Mucosa of rectum (tissue), 2 donors: ENCODE data around the gene DLD.
"Not testable (repeated sequence)": the region's sequence is repeated elsewhere in the genome, so short reads cannot be mapped to it uniquely, and the experiment has no call there.

Experiments
- H3K27ac ChIP-seq, 2 donors: one replicate each; pipeline ENCODE4 v1.7.0; 2013; ENCODE audit warnings: inconsistent platforms in 2 of 2, low read depth in 2 of 2, low read length in 2 of 2
- H3K27me3 ChIP-seq, 2 donors: one replicate each; pipeline ENCODE4 v1.7.0; 2013; ENCODE audit warnings: low read length in 2 of 2; ENCODE audit not compliant: control insufficient read depth in 2 of 2, insufficient read depth in 2 of 2
- H3K36me3 ChIP-seq, 2 donors: one replicate each; pipeline ENCODE4 v1.7.0; 2013; ENCODE audit warnings: low read length in 2 of 2; ENCODE audit not compliant: control insufficient read depth in 2 of 2, insufficient read depth in 2 of 2
- H3K4me1 ChIP-seq, 2 donors: one replicate each; pipeline ENCODE4 v1.7.0; 2013; ENCODE audit warnings: low read length in 2 of 2, mild to moderate bottlenecking in 1 of 2; ENCODE audit not compliant: control insufficient read depth in 2 of 2, insufficient read depth in 2 of 2
- H3K4me3 ChIP-seq, 2 donors: one replicate each; pipeline ENCODE4 v1.7.0; 2013; ENCODE audit warnings: low read length in 2 of 2
- H3K9ac ChIP-seq, 2 donors: one replicate each; pipeline ENCODE4 v1.7.0; 2013; ENCODE audit warnings: low read length in 2 of 2, low read depth in 1 of 2, mild to moderate bottlenecking in 1 of 2
- H3K9me3 ChIP-seq, 2 donors: one replicate each; pipeline ENCODE4 v1.7.0; 2013; ENCODE audit warnings: low read length in 2 of 2; ENCODE audit not compliant: control insufficient read depth in 2 of 2
- donor health status: healthy.
- donor health status: Normal muscosa, but diverticular disease.

Gene DLD, protein sequence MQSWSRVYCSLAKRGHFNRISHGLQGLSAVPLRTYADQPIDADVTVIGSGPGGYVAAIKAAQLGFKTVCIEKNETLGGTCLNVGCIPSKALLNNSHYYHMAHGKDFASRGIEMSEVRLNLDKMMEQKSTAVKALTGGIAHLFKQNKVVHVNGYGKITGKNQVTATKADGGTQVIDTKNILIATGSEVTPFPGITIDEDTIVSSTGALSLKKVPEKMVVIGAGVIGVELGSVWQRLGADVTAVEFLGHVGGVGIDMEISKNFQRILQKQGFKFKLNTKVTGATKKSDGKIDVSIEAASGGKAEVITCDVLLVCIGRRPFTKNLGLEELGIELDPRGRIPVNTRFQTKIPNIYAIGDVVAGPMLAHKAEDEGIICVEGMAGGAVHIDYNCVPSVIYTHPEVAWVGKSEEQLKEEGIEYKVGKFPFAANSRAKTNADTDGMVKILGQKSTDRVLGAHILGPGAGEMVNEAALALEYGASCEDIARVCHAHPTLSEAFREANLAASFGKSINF

DNA sequence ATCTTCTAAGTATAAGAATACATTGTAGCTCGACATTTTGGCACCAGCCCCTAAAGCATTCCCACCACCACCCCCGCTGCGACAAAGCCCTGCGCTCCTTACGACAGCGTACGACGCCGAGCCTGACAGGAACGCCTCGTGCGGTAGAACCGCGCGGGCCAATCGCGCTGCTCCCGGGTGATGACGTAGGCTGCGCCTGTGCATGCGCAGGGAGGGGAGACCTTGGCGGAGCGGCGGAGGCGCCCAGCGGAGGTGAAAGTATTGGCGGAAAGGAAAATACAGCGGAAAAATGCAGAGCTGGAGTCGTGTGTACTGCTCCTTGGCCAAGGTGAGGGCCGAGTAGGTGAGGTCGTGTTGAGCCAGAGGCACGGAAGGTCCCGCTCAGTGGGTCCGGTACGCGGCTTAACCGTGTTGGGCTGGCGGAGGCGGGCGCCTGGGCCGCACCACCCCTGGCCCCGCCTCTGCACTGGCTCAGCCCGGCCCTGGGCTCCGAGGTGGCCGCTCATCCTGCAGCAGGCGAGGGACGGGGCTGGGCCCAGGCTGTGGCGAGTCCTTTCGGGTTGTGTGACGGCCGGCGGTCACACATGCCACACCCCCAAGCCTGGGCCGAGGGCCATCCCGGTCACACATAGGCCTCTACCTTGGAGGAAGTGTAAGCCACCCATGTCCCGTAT lies at the start of gene DLD:
Gene DLD (plus strand): TSS at position 222 of the 674 bp plus-strand sequence. CDS start 68 bp downstream, at position 290.
- Histone ChIP-seq H3K27me3 (no peaks in the 10 kb centered on the region), H3K4me1 (peaks cover 13 to 18% of the 10 kb centered on the region in 2 donors), H3K9me3 (no peaks in the 10 kb centered on the region), H3K27ac (peak within 1 kb of the TSS; percentile 97 to 98), H3K9ac (peak within 1 kb of the TSS; percentile 98 to 99), H3K4me3 (peak within 1 kb of the TSS; percentile 93 to 96), H3K36me3 (peaks cover 26 to 30% of the 10 kb centered on the region in 2 donors)

DNA sequence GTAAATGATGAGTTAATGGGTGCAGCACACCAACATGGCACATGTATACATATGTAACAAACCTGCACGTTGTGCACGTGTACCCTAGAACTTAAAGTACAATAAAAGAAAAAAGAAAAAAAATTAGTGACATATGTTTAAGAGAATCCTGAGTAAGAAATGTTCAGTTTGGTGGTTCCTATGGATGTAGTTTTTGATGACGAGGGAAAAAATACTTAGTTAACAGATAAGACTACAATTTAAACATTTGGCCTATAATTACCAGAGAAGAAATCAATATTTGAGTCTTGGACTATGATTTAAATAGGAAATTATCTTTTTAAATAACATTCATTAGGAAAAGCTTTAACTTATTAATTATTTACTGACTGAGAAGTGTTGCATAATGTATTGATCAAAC lies 48.8 kb upstream of the DLD start:
- Histone ChIP-seq H3K4me3 (no peak overlapping the region), H3K4me1 (peaks cover 4 to 8% of the 10 kb centered on the region in 2 donors), H3K9ac (no peak overlapping the region), H3K27me3 (no peaks in the 10 kb centered on the region), H3K27ac (no peak overlapping the region), H3K9me3 (no peaks in the 10 kb centered on the region), H3K36me3 (no peaks in the 10 kb centered on the region)

DNA sequence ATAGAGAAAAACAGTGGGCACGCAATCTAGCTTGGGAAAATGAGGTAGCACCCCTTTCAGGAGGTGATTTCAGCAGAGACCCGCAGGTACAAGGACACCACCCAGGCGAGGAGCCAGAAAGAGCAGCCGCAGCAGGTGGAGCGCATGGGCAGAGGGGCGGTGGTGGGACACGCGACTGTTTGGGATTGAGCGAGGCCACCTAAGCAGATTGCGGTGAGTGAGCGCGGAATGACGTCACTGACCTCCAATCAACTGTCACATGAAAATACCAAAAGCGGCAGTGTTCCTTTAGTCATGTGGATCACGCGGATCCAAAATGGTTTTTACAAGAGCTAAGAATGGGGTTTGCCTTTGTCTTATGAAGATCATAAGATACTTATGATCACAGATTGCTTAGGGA lies 47.8 kb upstream of the DLD start:
- H3K9ac ChIP-seq, result peak overlapping the region in 1 of 2 donors; percentile 52
- H3K27ac ChIP-seq, result peak overlapping the region; percentile 9 to 61
- H3K9me3 ChIP-seq, result no peaks in the 10 kb centered on the region
- H3K4me1 ChIP-seq, result peaks cover 4 to 8% of the 10 kb centered on the region in 2 donors
- H3K36me3 ChIP-seq, result no peaks in the 10 kb centered on the region
- no peaks in the 10 kb centered on the region for H3K27me3 ChIP-seq
- H3K4me3 ChIP-seq, result peak overlapping the region; percentile 31 to 44

DNA sequence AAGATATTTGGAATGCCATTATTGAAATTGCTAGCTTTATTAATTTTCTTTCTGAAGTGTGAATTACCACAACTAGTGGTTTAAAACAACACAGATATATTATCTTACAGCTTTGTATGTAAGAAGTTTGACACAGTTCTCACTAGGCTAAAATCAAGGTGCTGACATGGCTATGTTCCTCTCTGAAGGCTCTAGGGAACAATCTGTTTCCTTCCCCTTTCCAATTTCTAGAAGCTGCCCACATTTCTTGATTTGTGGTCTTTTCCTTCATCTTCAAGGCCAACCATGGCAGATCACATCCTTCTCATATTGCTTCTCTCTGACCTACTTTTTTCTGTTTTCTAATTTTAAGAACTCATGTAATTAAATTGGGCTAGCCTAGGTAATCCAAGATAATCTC lies 44.7 kb upstream of the DLD start:
- no peak overlapping the region for H3K27ac ChIP-seq

DNA sequence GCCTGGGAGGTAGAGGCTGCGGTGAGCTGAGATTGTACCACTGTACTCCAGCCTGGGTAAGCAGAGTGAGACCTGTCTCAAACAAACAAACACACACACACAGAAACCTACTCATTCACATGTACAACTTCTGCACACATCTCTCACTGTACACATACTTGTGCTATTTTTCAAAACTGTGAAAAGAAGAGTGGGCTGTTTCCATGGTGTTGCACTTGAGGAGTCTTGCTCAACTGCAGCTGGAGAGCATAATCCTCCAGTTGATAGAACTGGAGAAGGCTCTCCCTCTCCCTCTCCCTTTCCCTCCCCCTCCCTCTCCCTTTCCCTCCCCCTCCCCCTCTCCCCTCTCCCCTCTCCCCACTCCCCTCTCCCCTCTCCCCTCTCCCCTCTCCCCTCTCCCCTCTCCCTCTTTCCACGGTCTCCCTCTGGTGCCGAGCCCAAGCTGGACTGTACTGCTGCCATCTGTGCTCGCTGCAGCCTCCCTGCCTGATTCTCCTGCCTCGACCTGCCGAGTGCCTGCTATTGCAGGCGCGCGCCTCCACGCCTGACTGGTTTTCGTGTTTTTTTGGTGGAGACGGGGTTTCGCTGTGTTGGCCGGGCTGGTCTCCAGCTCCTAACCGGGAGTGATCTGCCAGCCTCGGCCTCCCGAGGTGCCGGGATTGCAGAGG lies 43.7 kb upstream of the DLD start:
- H3K9ac ChIP-seq, result no peak overlapping the region
- no peaks in the 10 kb centered on the region for H3K9me3 ChIP-seq
- H3K27ac ChIP-seq, result no peak overlapping the region
- no peaks in the 10 kb centered on the region for H3K36me3 ChIP-seq
- H3K4me3 ChIP-seq, result no peak overlapping the region
- peaks cover 13 to 14% of the 10 kb centered on the region in 2 donors for H3K4me1 ChIP-seq
- no peaks in the 10 kb centered on the region for H3K27me3 ChIP-seq

More for the DNA sequence above, 44.7 kb upstream of the DLD start:
- no peaks in the 10 kb centered on the region for H3K9me3 ChIP-seq
- H3K27me3 ChIP-seq, result no peaks in the 10 kb centered on the region
- H3K9ac ChIP-seq, result no peak overlapping the region
- peaks cover 13 to 14% of the 10 kb centered on the region in 2 donors for H3K4me1 ChIP-seq
- no peaks in the 10 kb centered on the region for H3K36me3 ChIP-seq
- H3K4me3 ChIP-seq, result no peak overlapping the region

DNA sequence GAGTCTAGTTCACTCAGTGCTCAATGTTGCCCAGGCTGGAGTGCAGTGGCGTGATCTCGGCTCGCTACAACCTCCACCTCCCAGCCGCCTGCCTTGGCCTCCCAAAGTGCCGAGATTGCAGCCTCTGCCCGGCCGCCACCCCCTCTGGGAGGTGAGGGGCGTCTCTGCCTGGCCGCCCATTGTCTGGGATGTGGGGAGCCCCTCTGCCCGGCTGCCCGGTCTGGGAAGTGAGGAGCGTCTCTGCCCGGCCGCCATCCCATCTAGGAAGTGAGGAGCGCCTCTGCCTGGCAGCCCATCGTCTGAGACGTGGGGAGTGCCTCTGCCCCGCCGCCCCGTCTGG lies 43.2 kb upstream of the DLD start:
- not testable (repeated sequence) for H3K4me3 ChIP-seq, H3K36me3 ChIP-seq, H3K9ac ChIP-seq, H3K9me3 ChIP-seq, H3K27ac ChIP-seq, H3K27me3 ChIP-seq
- peaks cover 13 to 14% of the 10 kb centered on the region in 2 donors for H3K4me1 ChIP-seq

DNA sequence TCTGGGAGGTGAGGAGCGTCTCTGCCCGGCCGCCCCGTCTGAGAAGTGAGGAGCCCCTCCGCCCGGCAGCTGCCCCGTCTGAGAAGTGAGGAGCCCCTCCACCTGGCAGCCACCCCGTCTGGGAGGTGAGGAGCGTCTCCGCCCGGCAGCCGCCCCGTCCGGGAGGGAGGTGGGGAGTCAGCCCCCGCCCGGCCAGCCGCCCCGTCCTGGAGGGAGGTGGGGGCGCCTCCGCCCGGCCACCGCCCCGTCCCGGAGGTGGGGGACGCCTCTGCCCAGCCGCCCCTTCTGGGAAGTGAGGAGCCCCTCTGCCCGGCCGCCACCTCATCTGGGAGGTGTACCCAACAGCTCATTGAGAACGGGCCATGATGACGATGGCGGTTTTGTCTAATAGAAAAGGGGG lies 42.8 kb upstream of the DLD start:
- not testable (repeated sequence) for H3K36me3 ChIP-seq, H3K4me3 ChIP-seq, H3K27ac ChIP-seq, H3K27me3 ChIP-seq, H3K9ac ChIP-seq, H3K9me3 ChIP-seq
- H3K4me1 ChIP-seq, result peaks cover 10 to 12% of the 10 kb centered on the region in 2 donors

DNA sequence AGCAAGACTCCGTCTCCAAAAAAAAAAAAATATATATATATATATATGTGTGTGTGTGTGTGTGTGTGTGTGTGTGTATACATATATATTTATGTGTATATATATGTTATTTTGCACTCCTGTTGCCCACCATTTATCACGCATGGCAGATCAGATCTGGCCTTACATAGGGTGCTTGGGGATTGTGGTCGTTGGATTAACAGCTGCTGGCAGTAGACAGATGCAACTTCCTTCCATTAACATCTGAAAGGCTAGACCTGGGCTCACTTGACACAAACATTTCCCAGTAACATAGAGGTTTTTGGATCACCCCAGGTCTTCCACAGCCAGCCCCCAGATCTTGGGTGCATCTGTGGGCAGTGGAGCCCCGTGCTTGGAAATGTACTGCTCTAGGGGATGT lies 40.8 kb upstream of the DLD start:
- Histone ChIP-seq H3K4me1 (peaks cover 4 to 11% of the 10 kb centered on the region in 2 donors), H3K9me3 (no peaks in the 10 kb centered on the region), H3K4me3 (no peak overlapping the region), H3K9ac (no peak overlapping the region), H3K27me3 (no peaks in the 10 kb centered on the region), H3K27ac (peak overlapping the region; percentile 76 to 80), H3K36me3 (no peaks in the 10 kb centered on the region)

DNA sequence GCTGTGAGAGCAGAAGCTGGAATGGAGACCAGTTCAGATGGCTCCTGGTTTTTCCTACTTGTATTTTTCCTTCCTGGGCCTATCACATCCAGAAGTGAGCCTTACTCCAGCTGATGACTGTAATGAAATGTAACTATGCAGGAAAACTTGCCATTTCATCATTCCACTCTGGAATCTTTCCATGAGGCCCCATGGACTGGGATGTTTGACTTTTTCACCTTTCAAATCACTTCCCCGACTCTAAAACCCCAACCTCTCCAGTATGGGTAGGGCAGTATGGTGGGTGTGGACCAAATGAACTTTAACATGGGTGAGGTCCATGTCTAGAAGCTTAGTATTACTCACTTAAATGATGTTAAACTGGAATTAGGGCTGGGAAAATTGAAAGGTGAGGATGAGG lies 40.3 kb upstream of the DLD start:
- Histone ChIP-seq H3K36me3 (no peaks in the 10 kb centered on the region), H3K27me3 (no peaks in the 10 kb centered on the region), H3K4me3 (peak overlapping the region in 1 of 2 donors; percentile 22), H3K27ac (peak overlapping the region; percentile 76 to 80), H3K9me3 (no peaks in the 10 kb centered on the region), H3K4me1 (peaks cover 4 to 11% of the 10 kb centered on the region in 2 donors), H3K9ac (no peak overlapping the region)

DNA sequence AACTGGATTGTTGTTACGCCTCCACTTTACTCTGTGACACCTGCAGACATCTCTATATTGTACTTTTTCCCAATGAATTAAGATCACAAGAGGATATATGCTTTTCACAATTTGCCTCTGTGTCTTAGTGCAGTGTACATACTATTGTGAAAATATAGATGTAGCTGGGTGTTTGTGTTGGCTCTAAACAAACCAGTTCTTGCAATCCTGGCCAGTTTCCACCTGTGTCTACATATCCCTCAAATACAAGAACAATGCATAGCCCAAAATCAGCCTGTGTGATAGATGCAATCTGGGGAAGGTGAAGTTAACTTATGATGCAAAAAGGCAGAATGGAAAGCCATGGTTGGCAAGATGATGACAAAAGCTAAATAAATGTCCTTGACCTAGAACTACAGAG lies 36.5 kb upstream of the DLD start:
- no peak overlapping the region for H3K9ac ChIP-seq
- no peak overlapping the region for H3K4me3 ChIP-seq
- H3K4me1 ChIP-seq, result peaks cover 32 to 34% of the 10 kb centered on the region in 2 donors
- H3K9me3 ChIP-seq, result no peaks in the 10 kb centered on the region
- no peak overlapping the region for H3K27ac ChIP-seq
- no peaks in the 10 kb centered on the region for H3K36me3 ChIP-seq
- no peaks in the 10 kb centered on the region for H3K27me3 ChIP-seq
